Trophoblast cell (in vitro differentiated cells and primary cell): ENCODE measurements around the gene ZNF862.

Experiments
- DNase-seq, 2 donors: peaks; one replicate each; pipeline ENCODE4 v3.0.0-alpha.2; 2016
- H2AFZ ChIP-seq: 2 replicates; pipeline ENCODE4 v1.6.1; 2013; ENCODE audit warnings: low read length, moderate library complexity, mild to moderate bottlenecking; ENCODE audit not compliant: insufficient read depth, poor library complexity
- H2AK5ac ChIP-seq: 2 replicates; pipeline ENCODE4 v1.6.1; 2013; ENCODE audit warnings: mild to moderate bottlenecking, low read length
- H2BK120ac ChIP-seq: 2 replicates; pipeline ENCODE4 v1.6.1; 2013; ENCODE audit warnings: low read length, mild to moderate bottlenecking, moderate library complexity; ENCODE audit not compliant: insufficient read depth, poor library complexity
- H2BK12ac ChIP-seq: 2 replicates; pipeline ENCODE4 v1.6.1; 2013; ENCODE audit warnings: mild to moderate bottlenecking, low read length, moderate library complexity
- H2BK5ac ChIP-seq: 2 replicates; pipeline ENCODE4 v1.6.1; 2013; ENCODE audit warnings: low read length, low read depth, moderate library complexity, mild to moderate bottlenecking; ENCODE audit not compliant: poor library complexity
- H3K14ac ChIP-seq: 2 replicates; pipeline ENCODE4 v1.6.1; 2013; ENCODE audit warnings: mild to moderate bottlenecking, low read length
- H3K18ac ChIP-seq: 2 replicates; pipeline ENCODE4 v1.6.1; 2013; ENCODE audit warnings: mild to moderate bottlenecking, low read length
- H3K23ac ChIP-seq: 2 replicates; pipeline ENCODE4 v1.6.1; 2013; ENCODE audit warnings: low read length
- H3K27ac ChIP-seq: 2 replicates; pipeline ENCODE4 v1.5.1; 2013; ENCODE audit warnings: low read depth, mild to moderate bottlenecking, inconsistent platforms, low read length, moderate library complexity
- H3K27me3 ChIP-seq: 2 replicates; pipeline ENCODE4 v1.6.1; 2013; ENCODE audit warnings: inconsistent platforms, mild to moderate bottlenecking, low read length, moderate library complexity; ENCODE audit not compliant: insufficient read depth
- H3K36me3 ChIP-seq, 2 experiments: 1 replicate in 1 of 2; 2 replicates in 1 of 2; pipeline ENCODE4 v1.6.1; 2013; ENCODE audit warnings: low read length in 2 of 2, mild to moderate bottlenecking in 2 of 2, moderate library complexity in 1 of 2; ENCODE audit not compliant: insufficient read depth in 2 of 2, control insufficient read depth in 1 of 2
- H3K4ac ChIP-seq: 2 replicates; pipeline ENCODE4 v1.6.1; 2013; ENCODE audit warnings: low read depth, mild to moderate bottlenecking, low read length, moderate library complexity
- H3K4me1 ChIP-seq, 2 experiments: 1 replicate in 1 of 2; 2 replicates in 1 of 2; pipeline ENCODE4 v1.6.1; 2013; ENCODE audit warnings: low read length in 2 of 2, mild to moderate bottlenecking in 2 of 2, moderate library complexity in 1 of 2; ENCODE audit not compliant: insufficient read depth in 2 of 2, control insufficient read depth in 1 of 2
- H3K4me2 ChIP-seq: 2 replicates; pipeline ENCODE4 v1.6.1; 2013; ENCODE audit warnings: inconsistent platforms, mild to moderate bottlenecking, low read length, moderate library complexity
- H3K4me3 ChIP-seq: 2 replicates; pipeline ENCODE4 v1.5.1; 2013; ENCODE audit warnings: mild to moderate bottlenecking, low read depth, low read length, inconsistent platforms
- H3K79me1 ChIP-seq: one replicate; pipeline ENCODE4 v1.6.1; 2013; ENCODE audit warnings: low read length
- H3K79me2 ChIP-seq: 2 replicates; pipeline ENCODE4 v1.6.1; 2013; ENCODE audit warnings: low read length, mild to moderate bottlenecking; ENCODE audit not compliant: control insufficient read depth, insufficient read depth, poor library complexity
- H3K9ac ChIP-seq: 2 replicates; pipeline ENCODE4 v1.6.1; 2013; ENCODE audit warnings: mild to moderate bottlenecking, low read length
- H3K9me3 ChIP-seq: 2 replicates; pipeline ENCODE4 v1.6.1; 2013; ENCODE audit warnings: low read depth, mild to moderate bottlenecking, control low read depth, inconsistent platforms, low read length; ENCODE audit not compliant: insufficient read depth
- H4K12ac ChIP-seq: 2 replicates; pipeline ENCODE4 v1.6.1; 2013; ENCODE audit warnings: low read depth, mild to moderate bottlenecking, low read length, moderate library complexity
- H4K8ac ChIP-seq: 2 replicates; pipeline ENCODE4 v1.6.1; 2013; ENCODE audit warnings: low read depth, mild to moderate bottlenecking, low read length, moderate library complexity
- H4K91ac ChIP-seq: one replicate; pipeline ENCODE4 v1.6.1; 2013; ENCODE audit warnings: low read depth, mild to moderate bottlenecking, low read length, moderate library complexity
- WGBS: extraction: QIAGEN DNeasy Blood & Tissue Kit; methylation state at CpG from one replicate; pipeline ENCODE4 v1.1.7; 2013; ENCODE audit warnings: missing lambda C conversion rate; ENCODE audit not compliant: insufficient read length, insufficient coverage; ENCODE audit errors: extremely low coverage; 5-methylcytosine and 5-hydroxymethylcytosine counted together

Gene ZNF862

GRCh38 chr7:149809215-149809614, 29.0 kb upstream of the ZNF862 start:
- no peak overlapping the region for H3K4me3 ChIP-seq
- no peak overlapping the region for H3K18ac ChIP-seq
- no peaks in the 10 kb centered on the region for H3K9me3 ChIP-seq
- H4K8ac ChIP-seq, result no peak overlapping the region
- DNase-seq, result no peak
- H3K23ac ChIP-seq, result no peak overlapping the region
- no peak overlapping the region for H3K4me2 ChIP-seq
- no peak overlapping the region for H4K12ac ChIP-seq
- no CpG with 5 or more reads among the region's 2 CpGs for WGBS
- H2AFZ ChIP-seq, result no peak overlapping the region
- no peak overlapping the region for H2BK120ac ChIP-seq
- H2BK12ac ChIP-seq, result no peak overlapping the region
- no peak overlapping the region for H3K27ac ChIP-seq
- H3K79me1 ChIP-seq, result no peaks in the 10 kb centered on the region
- H2BK5ac ChIP-seq, result no peak overlapping the region
- no peak overlapping the region for H3K9ac ChIP-seq
- H3K4ac ChIP-seq, result no peak overlapping the region
- no peak overlapping the region for H4K91ac ChIP-seq
- H3K27me3 ChIP-seq, result no peaks in the 10 kb centered on the region
- no peaks in the 10 kb centered on the region for H3K4me1 ChIP-seq
- no peak overlapping the region for H2AK5ac ChIP-seq
- H3K36me3 ChIP-seq, result no peaks in the 10 kb centered on the region
- H3K14ac ChIP-seq, result no peak overlapping the region
- H3K79me2 ChIP-seq, result no peaks in the 10 kb centered on the region

- H3K9me3 ChIP-seq, result peaks cover 2% of the 10 kb centered on the region
- no peak overlapping the region for H3K14ac ChIP-seq
- no peak overlapping the region for H4K8ac ChIP-seq
- no peak overlapping the region for H2BK5ac ChIP-seq
- no CpG with 5 or more reads among the region's 3 CpGs for WGBS
- no peak overlapping the region for H3K4me3 ChIP-seq
- no peaks in the 10 kb centered on the region for H3K79me1 ChIP-seq
- no peak overlapping the region for H3K27ac ChIP-seq
- H3K9ac ChIP-seq, result no peak overlapping the region
- no peak for DNase-seq
- H2AFZ ChIP-seq, result no peak overlapping the region
- H3K4ac ChIP-seq, result no peak overlapping the region
- no peak overlapping the region for H3K18ac ChIP-seq
- no peak overlapping the region for H2BK120ac ChIP-seq
- H4K91ac ChIP-seq, result no peak overlapping the region
- H3K23ac ChIP-seq, result no peak overlapping the region
- no peaks in the 10 kb centered on the region for H3K4me1 ChIP-seq
- no peak overlapping the region for H3K4me2 ChIP-seq
- H2AK5ac ChIP-seq, result no peak overlapping the region
- no peaks in the 10 kb centered on the region for H3K79me2 ChIP-seq
- H2BK12ac ChIP-seq, result no peak overlapping the region
- H4K12ac ChIP-seq, result no peak overlapping the region
- H3K36me3 ChIP-seq, result no peaks in the 10 kb centered on the region
- H3K27me3 ChIP-seq, result no peaks in the 10 kb centered on the region
Observed at GRCh38 chr7:149811221-149811620, 27.0 kb upstream of the ZNF862 start.

DNA sequence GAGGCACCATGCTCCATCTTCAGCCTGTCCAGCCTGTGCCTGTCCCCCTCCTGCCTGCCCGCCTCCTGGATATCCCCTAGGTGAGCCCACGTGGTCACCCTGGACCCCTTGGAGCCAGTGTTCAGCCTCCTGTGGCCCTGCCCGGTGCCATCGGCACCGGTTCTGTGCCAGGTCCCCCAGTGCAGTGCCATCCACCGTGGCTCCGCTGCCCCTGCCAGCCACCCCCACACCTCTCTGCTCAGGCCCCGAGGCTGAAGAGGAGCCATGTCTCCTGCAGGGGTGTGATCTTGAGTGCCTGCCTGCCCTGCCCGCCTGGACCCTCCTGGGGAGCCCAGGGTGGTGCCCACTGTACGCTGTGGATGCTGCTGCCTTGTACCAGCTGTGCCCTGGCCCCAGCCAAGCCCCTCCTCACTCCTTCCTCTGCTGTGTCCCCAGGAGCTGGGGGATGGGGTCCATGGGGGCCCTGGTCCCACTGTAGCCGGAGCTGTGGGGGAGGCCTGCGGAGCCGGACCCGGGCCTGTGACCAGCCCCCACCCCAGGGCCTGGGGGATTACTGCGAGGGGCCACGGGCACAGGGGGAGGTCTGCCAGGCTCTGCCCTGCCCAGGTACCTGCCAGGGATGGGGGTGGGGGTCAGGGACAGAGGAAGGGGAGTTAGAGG, 26.2 kb upstream of the ZNF862 start:
- no peak overlapping the region for H3K27ac ChIP-seq
- H3K18ac ChIP-seq, result no peak overlapping the region
- no peak overlapping the region for H3K14ac ChIP-seq
- no peak overlapping the region for H4K12ac ChIP-seq
- peaks cover 2% of the 10 kb centered on the region for H3K9me3 ChIP-seq
- H4K91ac ChIP-seq, result no peak overlapping the region
- no peak overlapping the region for H3K4ac ChIP-seq
- no peak overlapping the region for H3K4me3 ChIP-seq
- H2BK12ac ChIP-seq, result no peak overlapping the region
- WGBS, result no CpG with 5 or more reads among the region's 16 CpGs
- no peak overlapping the region for H3K4me2 ChIP-seq
- no peak overlapping the region for H2AK5ac ChIP-seq
- H3K79me2 ChIP-seq, result no peaks in the 10 kb centered on the region
- H4K8ac ChIP-seq, result no peak overlapping the region
- H2AFZ ChIP-seq, result no peak overlapping the region
- H3K79me1 ChIP-seq, result no peaks in the 10 kb centered on the region
- DNase-seq, result no peak
- no peaks in the 10 kb centered on the region for H3K36me3 ChIP-seq
- no peak overlapping the region for H2BK120ac ChIP-seq
- no peaks in the 10 kb centered on the region for H3K27me3 ChIP-seq
- H3K9ac ChIP-seq, result no peak overlapping the region
- no peaks in the 10 kb centered on the region for H3K4me1 ChIP-seq
- no peak overlapping the region for H2BK5ac ChIP-seq
- H3K23ac ChIP-seq, result no peak overlapping the region

GRCh38 chr7:149813254-149814035, 24.7 kb upstream of the ZNF862 start:
- Histone ChIP-seq H2AFZ (no peak overlapping the region), H3K4me2 (no peak overlapping the region), H3K14ac (no peak overlapping the region), H3K27ac (no peak overlapping the region), H4K12ac (no peak overlapping the region), H2BK120ac (no peak overlapping the region), H3K4me3 (no peak overlapping the region), H4K91ac (no peak overlapping the region), H2AK5ac (no peak overlapping the region), H3K9ac (no peak overlapping the region), H3K79me2 (no peaks in the 10 kb centered on the region), H3K9me3 (peaks cover 4% of the 10 kb centered on the region), H3K18ac (no peak overlapping the region), H2BK5ac (no peak overlapping the region), H3K4me1 (no peaks in the 10 kb centered on the region), H3K4ac (no peak overlapping the region), H3K79me1 (no peaks in the 10 kb centered on the region), H3K27me3 (no peaks in the 10 kb centered on the region), H3K36me3 (no peaks in the 10 kb centered on the region), H3K23ac (no peak overlapping the region), H2BK12ac (no peak overlapping the region), H4K8ac (no peak overlapping the region)
- WGBS, result no CpG with 5 or more reads among the region's 28 CpGs
- no peak for DNase-seq
